Transverse colon (tissue), 4 donors: ENCODE data around the gene ST8SIA6.

ENCODE experiments used
- CTCF ChIP-seq, 5 experiments: fragments of 200-600 bp in 3 of 5; fragments of 450-650 bp in 2 of 5; sonication (generic) in 3 of 5; IDR thresholded peaks; 1 replicate in 2 of 5; 2 replicates in 3 of 5; pipeline ENCODE4 v1.5.1; 2016 to 2017; ENCODE audit warnings: antibody characterized with exemption in 5 of 5, inconsistent platforms in 3 of 5, mild to moderate bottlenecking in 2 of 5, moderate library complexity in 1 of 5
- EP300 ChIP-seq: sonication (generic); formaldehyde crosslinking; IDR thresholded peaks from one replicate; pipeline ENCODE4 v1.6.1; 2017; ENCODE audit warnings: antibody characterized with exemption, low read depth
- POLR2A ChIP-seq: fragments of 450-650 bp; IDR thresholded peaks from one replicate; pipeline ENCODE4 v1.6.1; 2016; ENCODE audit warnings: antibody characterized with exemption, mild to moderate bottlenecking, moderate library complexity
- POLR2AphosphoS5 ChIP-seq, 3 donors: sonication (generic); formaldehyde crosslinking; IDR thresholded peaks; one replicate each; pipeline ENCODE4 v1.6.1; 2016; ENCODE audit warnings: antibody characterized with exemption in 3 of 3

GRCh38 chr10:17454161-17455014 is at the start of gene ST8SIA6:
- TF ChIP-seq CTCF (IDR thresholded peaks at IDR 0.05) (no peak), POLR2A (no peak), EP300 (no peak), POLR2AphosphoS5 (IDR thresholded peaks at IDR 0.05) (no peak)
